A204.1 (cell line): ENCODE results near the gene ADGRB2.

Experiments
- FAIRE-seq: peaks from 2 replicates; lab custom pipeline; 2012; peaks lifted over from hg19 to GRCh38; lab: Jason Lieb, UNC

ADGRB2 gene

DNA sequence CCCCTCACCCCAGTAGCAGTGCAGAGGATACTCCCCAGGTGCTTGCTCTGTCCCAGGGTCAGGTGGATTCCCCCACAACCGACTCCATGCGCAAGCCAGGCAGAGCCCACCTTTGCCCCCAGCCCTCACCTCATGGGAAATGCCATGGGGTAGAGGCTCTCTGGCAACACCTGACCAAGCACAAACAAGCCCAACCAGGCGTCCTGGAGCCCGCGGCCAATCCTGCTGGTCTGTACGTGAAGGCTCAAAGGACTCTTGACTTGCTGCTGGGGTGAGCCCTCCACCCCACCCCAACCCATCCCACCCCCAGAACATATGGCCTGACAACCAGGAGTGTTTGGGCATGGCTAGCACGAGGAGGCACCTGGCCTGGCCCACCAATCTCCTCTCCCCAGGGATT, 1.8 kb downstream of the ADGRB2 start:
- no peak for FAIRE-seq

DNA sequence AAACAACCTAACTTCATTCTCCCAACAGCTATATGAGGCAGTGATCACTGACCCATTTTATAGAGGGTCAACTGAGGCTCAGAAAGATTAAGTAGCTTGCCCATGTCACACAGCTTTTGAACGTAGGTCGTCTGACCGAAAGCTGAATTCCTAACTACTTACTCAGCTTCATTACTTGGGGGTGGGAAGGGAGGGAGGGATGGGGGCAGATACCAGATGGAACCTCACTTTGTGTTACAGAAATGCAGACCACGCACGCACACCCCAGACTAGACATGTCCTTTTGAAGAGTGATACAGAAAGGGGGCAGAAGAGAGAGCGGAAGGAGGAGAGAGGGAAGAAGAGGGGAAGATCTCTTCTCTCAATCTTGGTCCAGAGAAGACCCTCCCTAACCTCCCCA, 2.3 kb downstream of the ADGRB2 start:
- no peak for FAIRE-seq

DNA sequence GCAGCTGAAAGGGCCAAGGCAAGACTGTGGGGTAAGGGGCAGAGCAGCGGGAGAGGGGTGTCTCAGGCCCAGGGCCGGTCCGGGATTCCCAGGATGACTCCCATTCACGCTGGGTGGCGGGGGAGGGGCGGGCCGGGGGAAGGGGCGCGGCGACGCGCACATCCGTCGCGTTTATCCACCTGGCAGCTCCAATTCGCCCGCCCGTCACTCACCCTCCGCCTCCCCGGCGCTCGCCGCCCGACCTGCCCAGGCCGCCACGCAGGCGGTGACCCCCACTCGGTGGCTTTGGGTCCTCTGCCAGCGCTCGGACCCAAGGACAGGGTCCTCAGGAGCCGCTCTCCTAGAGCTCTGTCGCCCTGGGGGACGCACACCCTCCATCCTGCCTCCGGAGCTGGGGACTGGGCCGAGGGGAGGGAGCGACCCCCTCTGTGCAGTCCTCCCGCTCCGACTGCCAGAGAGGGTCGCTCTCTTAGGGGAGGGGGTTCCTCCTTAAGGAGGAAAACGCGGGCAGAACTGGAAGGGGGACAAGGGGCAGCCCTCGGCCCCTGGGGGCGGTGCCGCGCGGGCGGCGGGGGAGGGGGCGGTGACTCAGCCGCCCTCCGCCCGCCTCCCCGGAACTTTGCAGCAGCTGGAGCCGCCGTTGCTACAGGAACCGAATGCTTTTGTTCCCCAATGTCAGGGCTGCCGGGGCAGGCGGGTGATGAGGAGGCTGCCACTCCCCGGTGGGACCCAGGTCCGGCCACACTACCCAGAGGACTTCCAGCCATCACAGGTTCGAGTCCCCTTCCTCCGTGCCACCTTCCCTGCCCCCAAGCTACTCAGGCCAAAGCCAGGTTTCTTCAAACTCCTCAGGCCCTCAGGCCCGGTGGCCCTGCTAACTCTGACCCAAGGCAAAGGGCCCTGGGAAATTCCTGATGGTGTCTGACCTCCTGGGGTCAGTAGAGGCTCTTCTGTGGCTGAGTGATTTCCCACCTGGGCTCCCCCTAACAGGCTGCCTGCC, 3.4 kb downstream of the ADGRB2 start:
- no peak for FAIRE-seq

DNA sequence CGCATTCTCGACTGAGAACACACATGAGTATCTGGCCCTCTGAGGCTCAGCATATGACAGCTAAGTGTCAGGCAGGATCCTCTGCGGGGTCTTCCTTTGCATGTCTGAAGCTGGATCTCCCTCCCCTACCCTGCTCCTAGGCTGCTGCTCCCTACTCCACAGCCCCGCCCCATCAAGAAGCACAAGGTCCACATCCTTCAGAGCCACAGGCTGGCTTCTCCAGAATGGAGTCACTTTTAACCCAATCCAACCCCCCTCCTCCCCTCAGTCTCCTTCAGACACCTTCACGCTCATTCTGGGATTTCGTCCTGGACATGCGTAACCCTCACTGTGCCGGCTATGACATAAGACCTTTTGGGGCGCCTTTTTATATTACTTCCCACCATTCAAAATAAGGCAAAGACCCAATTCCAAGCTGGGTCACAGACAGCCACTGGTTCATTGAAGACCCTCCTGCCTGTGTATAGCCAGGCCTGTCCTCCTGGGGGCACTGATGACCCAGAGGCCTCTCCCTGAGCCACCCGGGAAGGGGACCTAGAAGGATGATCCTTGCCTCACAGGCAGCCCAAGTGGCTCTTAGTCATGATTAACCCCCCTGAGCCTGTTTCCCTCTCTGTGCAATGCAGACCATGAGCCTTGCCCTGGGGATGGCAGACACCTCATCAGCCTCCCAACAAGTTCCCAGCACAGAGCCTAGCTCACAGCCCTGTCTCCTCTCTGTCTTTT, 4.7 kb downstream of the ADGRB2 start:
- FAIRE-seq, result no peak

DNA sequence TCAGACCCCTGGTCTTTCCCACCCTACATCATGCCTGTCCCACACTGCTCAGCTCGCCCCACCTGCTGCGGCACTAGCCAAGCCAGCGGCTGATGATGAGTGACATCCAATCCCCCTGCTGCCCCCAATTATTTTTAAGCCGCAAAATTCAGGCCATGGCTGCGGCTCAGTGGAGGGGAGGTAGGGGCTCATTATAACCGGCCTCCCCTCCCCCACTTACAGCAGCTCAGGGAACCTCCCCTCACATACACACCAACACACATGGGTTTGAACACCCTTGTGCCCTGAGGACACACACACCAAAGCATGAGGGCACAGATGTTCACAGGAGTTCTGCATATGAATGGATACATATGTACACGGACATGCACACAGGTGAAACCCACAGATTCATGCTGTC, 5.3 kb downstream of the ADGRB2 start:
- no peak for FAIRE-seq

DNA sequence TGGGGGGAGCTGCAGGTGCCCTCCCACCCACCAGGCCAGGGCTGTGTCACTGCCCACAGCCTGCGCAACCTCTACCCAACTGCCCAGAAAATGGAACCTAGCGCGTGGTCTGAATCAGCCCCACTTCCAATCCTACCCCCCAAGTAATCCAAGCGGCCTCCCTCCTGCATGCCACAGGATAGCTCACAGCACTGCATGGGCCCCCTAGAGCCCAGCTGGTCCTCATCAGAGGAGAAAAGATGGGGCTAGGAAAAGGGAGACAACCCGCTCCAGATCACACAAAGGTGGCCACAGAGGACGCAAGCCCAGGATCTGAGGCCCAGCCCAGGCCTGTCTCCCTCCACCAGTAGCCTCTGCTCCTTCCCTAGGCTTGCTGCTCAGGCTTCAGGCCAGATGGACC, 6.2 kb downstream of the ADGRB2 start:
- no peak for FAIRE-seq

DNA sequence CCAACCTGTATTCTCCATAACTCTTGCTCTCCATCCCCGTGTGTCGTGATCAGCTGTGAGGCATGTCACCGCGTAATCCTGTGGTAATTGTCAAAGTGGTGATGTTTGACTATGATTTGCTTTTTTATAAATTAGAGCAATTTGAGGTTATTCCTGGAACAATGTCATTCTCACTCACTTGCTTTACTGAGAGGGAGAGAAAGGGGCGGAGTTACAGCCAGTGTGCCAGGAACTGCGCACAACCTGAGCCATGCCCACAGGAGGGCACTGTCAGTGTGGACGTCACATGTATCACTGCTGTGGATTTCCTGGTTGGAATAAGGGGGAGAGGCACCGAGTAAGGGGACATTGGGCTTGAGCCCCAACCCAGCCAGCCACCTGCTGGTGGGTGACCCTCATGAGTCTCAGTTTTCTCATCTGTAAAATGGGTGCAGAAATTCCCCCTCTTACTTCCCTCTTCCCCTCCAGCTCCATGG, 6.9 kb downstream of the ADGRB2 start:
- FAIRE-seq, result no peak

DNA sequence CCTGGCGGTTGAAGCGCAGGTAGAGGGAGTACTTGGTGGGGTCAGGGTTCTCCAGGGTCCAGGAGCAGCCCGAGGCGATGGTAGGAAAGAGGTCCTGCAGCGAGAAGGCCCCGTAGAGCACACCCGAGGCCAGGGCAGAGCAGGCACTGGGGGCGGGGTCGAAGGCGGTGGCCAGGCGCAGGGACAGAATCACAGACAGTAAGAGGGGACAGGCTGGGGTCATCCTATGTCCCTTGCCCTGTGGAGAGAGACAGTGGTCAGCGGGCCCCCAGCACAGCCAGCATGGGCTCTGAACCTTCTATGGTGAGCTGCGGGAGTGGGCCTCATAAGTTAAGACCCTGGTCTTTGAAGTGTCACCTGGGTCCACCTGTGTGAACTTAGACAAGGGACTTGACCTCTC, 7.6 kb downstream of the ADGRB2 start:
- FAIRE-seq, result no peak

DNA sequence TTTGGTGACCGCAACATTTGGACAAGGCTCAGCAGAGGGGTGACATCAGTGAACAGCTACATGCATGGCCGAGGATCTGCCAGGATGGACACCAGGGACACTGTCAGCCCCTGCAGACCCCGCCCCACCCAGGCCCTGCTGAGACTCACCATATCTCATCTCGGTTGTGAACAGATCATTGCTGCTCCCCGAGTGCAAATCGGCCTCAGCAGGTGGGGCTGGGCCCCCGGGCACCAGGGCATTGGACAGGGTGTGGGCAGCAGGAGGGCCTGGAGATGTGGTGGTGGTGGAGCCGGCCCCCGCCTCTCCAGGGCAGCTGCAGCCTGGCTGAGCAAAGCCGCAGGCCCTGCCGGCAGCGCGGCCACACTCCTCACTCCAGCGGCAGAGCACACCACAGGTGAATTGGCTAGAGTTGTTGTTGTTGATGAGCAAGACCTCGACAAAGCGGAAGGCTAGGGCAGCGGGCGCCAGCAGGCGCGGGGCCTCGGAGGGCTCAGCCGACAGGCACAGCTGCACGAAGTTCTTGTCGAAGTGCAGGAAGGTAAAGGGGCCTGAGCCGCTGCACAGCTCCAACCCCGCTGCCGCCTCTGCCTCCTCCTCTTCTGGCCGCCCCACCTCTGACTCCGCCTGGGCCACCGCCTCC, 8.2 kb downstream of the ADGRB2 start:
- FAIRE-seq, result no peak

DNA sequence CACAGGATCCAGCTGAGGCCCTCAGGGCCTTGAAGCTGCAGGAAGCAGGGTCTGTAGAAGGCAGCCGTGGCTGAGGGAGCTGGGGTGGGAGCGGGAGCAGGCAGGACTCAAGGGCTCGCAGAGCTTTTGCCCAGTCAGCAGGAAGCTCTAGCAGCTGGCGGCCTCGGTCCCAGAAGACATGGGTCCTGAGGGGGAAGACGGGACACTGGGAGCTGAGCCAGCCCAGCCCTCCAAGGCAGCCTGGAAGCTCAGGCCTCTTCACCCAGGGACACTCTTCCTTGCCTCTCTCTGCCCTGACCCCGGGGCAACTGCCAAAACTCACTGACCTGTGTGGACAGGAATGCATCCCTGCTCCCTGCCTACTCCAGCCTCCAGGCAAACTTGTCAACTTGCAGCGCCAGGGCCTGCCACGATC, 8.9 kb downstream of the ADGRB2 start:
- no peak for FAIRE-seq

DNA sequence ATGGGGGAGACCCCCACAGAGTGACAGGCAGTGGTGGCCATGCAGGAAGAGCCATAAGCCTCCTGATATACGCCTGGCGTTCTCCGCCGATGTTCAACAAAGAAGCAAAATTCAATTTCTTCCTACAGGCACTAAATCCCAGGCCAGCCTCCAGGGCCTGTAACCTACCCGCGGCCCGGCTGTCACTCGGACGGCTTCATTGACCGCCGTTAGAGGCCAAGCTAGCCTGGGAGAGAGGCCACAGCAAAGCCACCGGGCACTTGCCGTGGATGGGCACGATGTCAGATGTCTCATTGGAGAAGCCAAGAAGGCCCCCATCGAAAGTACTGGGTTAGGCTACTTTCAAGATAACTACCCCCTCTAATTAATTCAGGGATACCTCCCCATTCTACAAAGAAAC, 9.7 kb downstream of the ADGRB2 start:
- FAIRE-seq, result no peak

DNA sequence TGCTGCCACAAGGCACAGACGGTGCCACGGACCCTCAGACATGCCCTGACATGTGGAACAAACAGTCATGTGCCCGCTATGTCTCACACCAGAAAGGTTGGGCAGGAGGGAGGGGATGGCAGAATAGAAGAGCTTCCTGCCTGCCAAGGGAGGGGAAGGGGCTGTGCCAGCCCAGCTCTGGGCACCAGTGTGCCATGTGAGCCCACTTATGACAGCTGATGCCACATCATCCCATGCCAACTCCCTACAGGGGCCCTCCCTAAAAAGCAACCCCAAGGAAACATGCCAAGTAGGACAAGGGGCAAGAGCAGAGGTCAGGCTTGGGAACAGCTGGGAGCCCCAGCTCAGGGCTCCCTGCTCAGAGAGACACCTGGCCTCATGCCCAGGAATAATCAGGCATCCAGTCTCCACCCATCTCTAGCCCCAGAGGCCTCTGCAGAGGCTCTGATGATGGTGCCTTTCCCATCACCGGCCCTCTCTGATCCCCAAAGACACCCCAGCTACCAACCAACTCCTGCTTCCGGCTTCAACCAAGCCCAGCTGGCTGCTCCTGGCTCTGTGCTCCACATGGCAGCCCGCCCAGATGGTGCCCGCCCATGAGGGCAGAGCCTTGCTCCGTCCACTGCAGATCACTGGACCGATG, 10.3 kb downstream of the ADGRB2 start:
- no peak for FAIRE-seq

DNA sequence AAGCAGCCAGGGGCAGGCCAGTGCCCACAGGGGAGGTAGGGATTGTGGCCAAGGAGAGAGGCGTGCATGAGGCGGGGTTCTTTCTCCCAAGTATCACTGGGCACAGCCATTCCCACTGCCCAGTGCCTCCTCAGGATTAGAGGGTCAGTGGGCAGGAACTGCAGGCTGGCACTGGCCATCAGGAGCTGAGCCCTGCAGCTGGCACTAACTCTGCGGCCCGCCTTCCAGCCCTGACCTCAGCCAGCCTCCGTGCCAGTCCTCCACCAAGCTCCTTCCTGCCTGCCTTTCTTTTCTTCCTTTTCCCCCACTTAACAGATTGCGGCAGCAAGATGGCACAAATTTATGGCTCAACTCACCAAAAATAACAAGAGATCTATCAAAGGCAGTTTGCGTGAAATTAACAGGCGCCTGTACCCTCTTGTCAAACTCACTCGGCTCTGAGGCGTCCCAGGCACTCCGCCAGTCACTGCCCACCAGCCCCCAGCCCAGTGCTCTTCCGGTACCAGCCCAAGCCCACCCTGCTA, 11.1 kb downstream of the ADGRB2 start:
- no peak for FAIRE-seq

DNA sequence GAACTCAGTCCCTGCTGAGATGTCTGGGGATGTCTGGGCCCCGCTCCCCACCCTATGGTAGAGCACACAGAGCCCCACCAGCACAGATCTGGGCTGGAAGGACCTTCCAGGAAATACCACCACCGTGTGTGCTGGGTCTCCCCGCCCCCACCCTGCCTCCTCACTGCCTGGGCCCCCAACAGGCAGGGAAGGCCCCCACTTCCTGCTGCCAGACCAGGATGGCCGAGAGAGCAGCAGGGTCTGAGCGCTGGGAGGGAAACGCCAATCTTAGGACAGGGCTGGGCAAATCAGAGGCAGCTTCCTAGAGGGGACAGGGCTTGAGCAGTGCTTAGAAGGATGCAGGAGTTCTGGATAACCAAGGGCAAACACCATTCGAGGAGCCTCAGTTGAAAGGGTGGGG, 11.9 kb downstream of the ADGRB2 start:
- FAIRE-seq, result no peak

DNA sequence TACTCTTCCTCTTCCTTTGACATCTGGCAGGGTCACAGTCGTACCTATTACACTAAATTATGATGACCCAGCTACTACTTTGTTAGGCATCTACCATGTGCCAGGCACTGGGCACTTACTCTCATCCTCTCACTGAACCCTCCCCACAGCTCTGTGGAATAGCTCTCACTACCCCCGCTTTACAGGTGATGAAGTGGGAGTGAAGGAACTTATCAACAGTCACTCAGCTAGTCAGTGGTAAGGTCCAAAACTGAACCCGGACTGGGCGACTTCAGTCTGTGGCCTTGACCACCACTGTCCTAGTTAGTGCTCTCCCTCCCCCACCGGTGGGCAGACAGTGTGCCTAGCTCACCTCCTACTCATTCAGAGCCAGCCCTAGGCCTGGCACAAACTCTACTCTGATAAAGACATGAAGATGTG, 12.3 kb downstream of the ADGRB2 start:
- FAIRE-seq, result no peak

DNA sequence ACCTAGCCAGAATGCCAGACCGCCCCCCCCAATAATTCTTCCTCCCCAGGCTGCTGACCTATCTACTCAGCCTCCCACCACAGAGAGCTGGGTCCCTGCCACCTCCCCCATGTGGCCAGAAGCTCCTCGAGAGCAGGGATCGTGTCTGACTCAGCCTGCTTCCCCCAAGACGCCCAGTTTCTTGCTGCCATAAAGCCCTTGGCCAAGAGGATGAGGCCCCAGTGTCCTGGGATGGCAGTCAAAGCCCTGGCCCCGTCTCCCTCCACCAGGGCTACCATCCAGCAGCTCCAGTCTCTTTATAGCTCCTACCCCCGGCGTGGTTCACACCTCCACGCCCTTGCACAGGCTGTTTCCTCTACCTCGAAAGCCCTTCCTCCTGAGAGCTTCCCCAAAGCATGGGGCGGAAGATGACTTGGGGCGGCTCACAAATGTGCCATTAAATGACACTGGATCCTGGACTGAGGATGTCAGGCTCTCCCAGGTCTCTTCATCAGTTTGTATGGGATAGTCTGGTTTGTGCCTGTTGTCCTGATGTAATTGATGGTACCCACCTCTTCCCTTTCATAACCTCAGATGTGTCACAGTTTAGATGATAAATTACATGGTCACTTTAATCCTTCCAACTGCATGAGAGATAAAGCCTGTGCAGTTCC, 13.2 kb downstream of the ADGRB2 start:
- no peak for FAIRE-seq

DNA sequence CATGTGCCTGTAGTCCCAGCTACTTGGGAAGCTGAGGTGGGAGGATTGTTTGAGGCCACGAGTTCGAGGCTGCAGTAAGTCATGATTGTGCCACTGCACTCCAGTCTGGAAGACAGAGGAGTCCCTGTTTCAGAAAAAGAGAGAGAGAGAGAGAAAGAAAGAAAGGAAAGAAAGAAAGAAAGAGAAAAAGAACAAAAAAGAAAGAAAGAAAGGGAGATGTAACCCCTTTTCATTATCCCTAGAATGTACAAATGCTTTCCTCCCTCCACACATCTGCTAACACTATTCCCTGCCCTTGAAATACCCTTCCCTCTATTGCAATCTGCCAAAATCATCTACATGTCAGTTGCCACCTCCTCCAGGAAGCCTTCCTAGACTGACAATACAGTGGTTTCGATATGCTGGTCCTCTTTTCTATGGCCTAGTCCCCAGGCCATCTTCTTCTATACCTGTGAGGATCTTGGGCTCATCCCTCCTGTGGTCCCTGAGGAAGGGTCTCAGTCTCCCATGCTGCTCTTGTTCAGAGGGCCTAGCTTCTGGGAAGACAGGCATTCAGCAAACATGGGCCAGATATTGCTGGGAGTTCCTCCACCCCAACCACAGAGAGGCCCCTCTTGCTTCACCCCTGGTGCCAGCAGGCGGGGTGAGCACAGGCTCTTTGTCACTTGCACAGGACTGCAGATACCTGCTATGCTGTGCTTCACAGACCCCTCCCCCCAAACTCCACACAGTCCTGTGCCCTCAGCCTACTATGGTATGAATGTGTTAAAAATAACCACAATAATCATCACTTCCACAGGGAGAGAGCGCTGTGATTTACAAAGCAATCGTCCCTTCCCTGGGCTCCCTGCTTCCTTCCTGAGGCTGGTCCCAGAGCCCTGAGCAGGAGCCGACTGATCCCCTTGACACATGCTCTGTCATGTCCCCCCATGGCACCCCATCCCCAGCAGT, 14.1 kb downstream of the ADGRB2 start:
- FAIRE-seq, result no peak

DNA sequence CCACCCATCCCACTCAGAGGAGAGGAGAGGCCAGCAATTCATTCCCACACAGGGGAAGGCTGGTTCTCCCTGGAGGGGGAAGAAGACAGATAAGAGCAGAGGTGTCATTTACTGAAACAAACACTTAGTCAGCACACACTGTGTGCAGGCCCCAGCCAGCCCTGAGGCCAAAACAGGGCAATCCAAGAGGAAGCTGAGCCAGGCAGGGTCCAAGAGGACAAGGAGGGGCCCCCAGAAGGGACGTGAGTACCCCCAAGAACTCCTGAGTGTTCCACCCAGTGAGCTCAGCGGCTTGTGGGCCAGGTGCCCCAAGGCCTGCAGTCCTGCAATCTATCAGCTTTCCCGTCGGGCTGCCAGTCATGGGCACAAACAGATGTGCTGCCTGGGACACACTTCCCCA, 15.8 kb downstream of the ADGRB2 start:
- no peak for FAIRE-seq

DNA sequence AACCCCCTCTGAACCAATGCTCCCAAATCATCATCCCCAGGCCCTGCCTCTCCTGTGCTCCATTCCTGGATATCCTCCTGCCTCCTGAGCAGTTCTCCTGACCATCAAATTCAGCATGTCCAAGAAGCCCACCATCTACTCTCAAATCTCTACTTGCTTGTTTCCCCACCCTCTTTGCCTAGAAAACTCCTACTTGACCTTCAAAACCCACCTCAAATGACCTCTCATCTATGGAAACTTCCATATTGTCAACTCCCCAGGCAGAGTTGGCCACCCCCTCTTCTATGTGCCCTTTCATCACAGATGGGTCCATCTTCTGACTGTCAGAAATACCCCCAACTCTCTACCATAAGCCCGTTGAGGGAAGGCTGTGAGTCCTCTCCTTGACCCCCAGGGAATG, 16.8 kb downstream of the ADGRB2 start:
- no peak for FAIRE-seq

DNA sequence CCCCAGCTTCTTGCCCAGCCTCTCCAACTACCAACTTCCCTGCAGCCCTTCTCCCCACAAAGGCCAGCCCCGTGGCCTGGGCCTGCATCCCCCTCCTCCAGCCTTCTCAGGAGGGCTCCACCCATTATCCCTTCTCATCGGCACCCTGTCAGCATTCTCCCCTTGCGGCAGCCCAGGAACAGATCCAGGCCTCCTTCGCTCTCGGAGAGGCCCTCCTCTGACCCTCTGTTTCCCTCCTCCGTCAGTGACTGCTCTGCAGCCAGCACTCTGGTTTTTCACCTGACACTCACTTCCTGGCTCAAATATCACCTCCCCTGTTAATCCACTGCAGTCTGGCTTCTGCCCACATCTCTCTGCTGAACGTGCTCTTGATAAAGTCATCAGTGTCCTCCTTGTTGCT, 17.5 kb downstream of the ADGRB2 start:
- FAIRE-seq, result no peak
